KMS-11 (cell line): ENCODE measurements around the gene PSMD4.
"Not testable (repeated sequence)": the region's sequence is repeated elsewhere in the genome, so short reads cannot be mapped to it uniquely, and the experiment has no call there.

Experiments used
- H2AFZ ChIP-seq: fragments of 200-600 bp; sonication (generic); 2 replicates; pipeline ENCODE4 v1.6.1; 2016; ENCODE audit warnings: antibody characterized with exemption, mixed run types, low read depth
- H3K27ac ChIP-seq: fragments of 200-600 bp; sonication (generic); 2 replicates; pipeline ENCODE4 v1.6.1; 2016; ENCODE audit warnings: mild to moderate bottlenecking, mixed run types
- H3K27me3 ChIP-seq: fragments of 200-600 bp; sonication (generic); 2 replicates; pipeline ENCODE4 v1.6.1; 2017; ENCODE audit warnings: mild to moderate bottlenecking, low read depth, mixed run types, moderate library complexity; ENCODE audit not compliant: insufficient read depth
- H3K36me3 ChIP-seq: fragments of 200-600 bp; sonication (generic); 2 replicates; pipeline ENCODE4 v1.6.1; 2017; ENCODE audit warnings: mild to moderate bottlenecking, mixed run types; ENCODE audit not compliant: insufficient read depth
- H3K4me1 ChIP-seq: fragments of 200-600 bp; sonication (generic); 2 replicates; pipeline ENCODE4 v1.6.1; 2016; ENCODE audit warnings: mild to moderate bottlenecking, low read depth, mixed run types; ENCODE audit not compliant: poor library complexity, severe bottlenecking
- H3K4me2 ChIP-seq: fragments of 200-600 bp; sonication (generic); 2 replicates; pipeline ENCODE4 v1.7.0; 2016; ENCODE audit warnings: mild to moderate bottlenecking, mixed run types
- H3K4me3 ChIP-seq: fragments of 200-600 bp; sonication (generic); IDR thresholded peaks from 2 replicates; pipeline ENCODE4 v1.6.1; 2017; ENCODE audit warnings: low read depth, low read length, mixed read lengths; ENCODE audit not compliant: insufficient read depth
- H3K79me2 ChIP-seq: fragments of 200-600 bp; sonication (generic); 2 replicates; pipeline ENCODE4 v1.6.1; 2016; ENCODE audit warnings: low read depth, mixed run types; ENCODE audit not compliant: insufficient read depth
- H3K9ac ChIP-seq: fragments of 200-600 bp; sonication (generic); 2 replicates; pipeline ENCODE4 v1.6.1; 2016; ENCODE audit warnings: mild to moderate bottlenecking, mixed run types
- H4K20me1 ChIP-seq: fragments of 200-600 bp; sonication (generic); 2 replicates; pipeline ENCODE4 v1.6.1; 2016; ENCODE audit warnings: mild to moderate bottlenecking, mixed run types; ENCODE audit not compliant: insufficient read depth
- TF ChIP-seq, protein P1 (sequence below): fragments of 200-600 bp; sonication (generic); conservative IDR thresholded peaks from 2 replicates; pipeline ENCODE4 v1.6.1; 2017; ENCODE audit warnings: low read depth, mild to moderate bottlenecking, antibody characterized with exemption, low read length, moderate library complexity, mixed read lengths

Gene PSMD4

DNA sequence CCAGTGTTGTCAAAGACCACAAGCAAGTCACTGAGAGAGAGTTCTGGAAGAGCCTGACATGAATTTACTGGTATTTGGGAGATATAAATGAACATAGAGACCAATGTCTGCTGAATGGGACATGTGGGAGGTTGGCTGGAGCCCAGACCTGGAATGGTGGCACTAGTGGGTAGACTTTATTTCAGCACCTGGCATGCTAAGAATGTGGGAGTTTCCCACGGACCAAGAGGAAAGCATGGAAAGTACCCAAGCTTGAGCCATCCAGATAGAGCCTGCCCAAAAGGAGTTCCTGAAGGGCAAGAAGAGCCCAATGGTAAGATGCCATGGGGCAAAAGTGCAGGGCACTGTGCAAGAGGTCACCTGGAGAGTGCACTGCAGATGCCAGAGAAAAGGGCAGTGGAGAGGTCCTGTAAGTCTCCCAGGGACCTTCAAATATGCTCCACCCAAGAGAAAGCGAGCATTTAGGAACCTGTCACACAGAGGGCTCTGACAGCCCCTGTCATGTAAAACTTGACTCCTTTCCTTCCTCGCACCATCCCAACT lies 19.5 kb downstream of the PSMD4 start:
- Histone ChIP-seq H3K9ac (no peak overlapping the region), H4K20me1 (no peaks in the 10 kb centered on the region), H3K27ac (no peak overlapping the region), H3K4me2 (no peak overlapping the region), H3K27me3 (no peaks in the 10 kb centered on the region; the same call in 1 of the 2 replicates), H3K4me1 (no peaks in the 10 kb centered on the region), H3K36me3 (no peaks in the 10 kb centered on the region), H3K79me2 (no peaks in the 10 kb centered on the region), H3K4me3 (no peak overlapping the region), H2AFZ (no peak overlapping the region)
- TF ChIP-seq, protein P1, sequence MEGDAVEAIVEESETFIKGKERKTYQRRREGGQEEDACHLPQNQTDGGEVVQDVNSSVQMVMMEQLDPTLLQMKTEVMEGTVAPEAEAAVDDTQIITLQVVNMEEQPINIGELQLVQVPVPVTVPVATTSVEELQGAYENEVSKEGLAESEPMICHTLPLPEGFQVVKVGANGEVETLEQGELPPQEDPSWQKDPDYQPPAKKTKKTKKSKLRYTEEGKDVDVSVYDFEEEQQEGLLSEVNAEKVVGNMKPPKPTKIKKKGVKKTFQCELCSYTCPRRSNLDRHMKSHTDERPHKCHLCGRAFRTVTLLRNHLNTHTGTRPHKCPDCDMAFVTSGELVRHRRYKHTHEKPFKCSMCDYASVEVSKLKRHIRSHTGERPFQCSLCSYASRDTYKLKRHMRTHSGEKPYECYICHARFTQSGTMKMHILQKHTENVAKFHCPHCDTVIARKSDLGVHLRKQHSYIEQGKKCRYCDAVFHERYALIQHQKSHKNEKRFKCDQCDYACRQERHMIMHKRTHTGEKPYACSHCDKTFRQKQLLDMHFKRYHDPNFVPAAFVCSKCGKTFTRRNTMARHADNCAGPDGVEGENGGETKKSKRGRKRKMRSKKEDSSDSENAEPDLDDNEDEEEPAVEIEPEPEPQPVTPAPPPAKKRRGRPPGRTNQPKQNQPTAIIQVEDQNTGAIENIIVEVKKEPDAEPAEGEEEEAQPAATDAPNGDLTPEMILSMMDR, result no peak

DNA sequence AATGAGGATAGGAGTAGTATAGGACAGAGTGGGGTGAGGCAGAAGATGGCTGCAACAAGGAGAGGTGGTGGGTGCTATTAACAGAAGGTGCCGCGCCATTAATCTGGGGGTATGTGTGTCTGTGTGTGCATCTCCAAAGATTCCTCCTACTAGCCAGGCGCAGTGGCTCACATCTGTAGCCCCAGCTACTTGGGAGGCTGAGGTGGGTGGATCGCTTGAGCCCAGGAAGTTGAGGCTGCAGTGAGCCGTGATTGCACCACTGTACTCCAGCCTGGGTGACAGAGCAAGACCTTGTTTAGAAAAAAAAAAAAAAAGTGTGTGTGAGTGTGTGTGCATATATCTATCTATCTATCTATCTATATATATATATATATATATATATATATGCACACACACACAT lies 20.8 kb downstream of the PSMD4 start:
- H2AFZ ChIP-seq, H3K36me3 ChIP-seq, H3K4me1 ChIP-seq, H3K27ac ChIP-seq, H3K27me3 ChIP-seq, H4K20me1 ChIP-seq, H3K4me2 ChIP-seq, H3K4me3 ChIP-seq, H3K9ac ChIP-seq, H3K79me2 ChIP-seq: not testable (repeated sequence)

DNA sequence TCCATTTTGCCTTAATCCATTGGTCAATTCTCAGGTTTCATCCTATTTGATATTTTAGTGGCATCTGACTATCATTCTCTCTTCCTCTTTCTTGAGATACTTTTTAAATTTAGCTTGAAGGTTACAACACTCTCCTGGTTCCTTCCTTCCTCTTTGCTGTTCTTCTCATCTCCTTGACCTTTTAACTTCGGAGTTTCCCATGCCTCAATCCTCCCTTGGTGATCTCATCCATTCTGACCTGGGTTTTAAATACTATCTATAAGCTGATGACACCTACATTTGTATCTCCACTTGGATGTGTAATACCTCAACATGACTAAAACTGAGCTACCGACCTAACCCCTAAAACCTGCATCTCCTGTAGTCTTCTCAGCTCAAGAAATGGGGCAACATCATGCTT lies 22.7 kb downstream of the PSMD4 start:
- Histone ChIP-seq H3K4me1 (peaks cover 6% of the 10 kb centered on the region), H3K79me2 (no peaks in the 10 kb centered on the region), H3K4me3 (no peak overlapping the region), H4K20me1 (no peaks in the 10 kb centered on the region), H3K4me2 (no peak overlapping the region), H3K9ac (no peak overlapping the region), H3K36me3 (no peaks in the 10 kb centered on the region), H2AFZ (no peak overlapping the region), H3K27me3 (no peaks in the 10 kb centered on the region; the same call in 1 of the 2 replicates), H3K27ac (no peak overlapping the region)
- TF ChIP-seq, protein P1, result no peak

- H3K27ac ChIP-seq, result peak overlapping the region; percentile 86
These were observed 26.9 kb downstream of the PSMD4 start for GRCh38 chr1:151281225-151281968.

More at GRCh38 chr1:151281225-151281968, 26.9 kb downstream of the PSMD4 start:
- Histone ChIP-seq H2AFZ (peak overlapping the region; percentile 83), H3K4me3 (peak overlapping the region; percentile 100), H3K79me2 (peaks cover 23% of the 10 kb centered on the region), H3K4me1 (peaks cover 20% of the 10 kb centered on the region), H4K20me1 (no peaks in the 10 kb centered on the region), H3K4me2 (peak overlapping the region; percentile 43), H3K9ac (peak overlapping the region; percentile 94), H3K27me3 (no peaks in the 10 kb centered on the region; the same call in 1 of the 2 replicates), H3K36me3 (no peaks in the 10 kb centered on the region; the same call in 1 of the 2 replicates)
- TF ChIP-seq, protein P1, result peak; percentile 57
